Mononuclear cell (primary cell): Measurements from ENCODE around the gene PRDM16. TPM values are rescaled to one million over a fixed set of nuclear protein-coding genes. Genes with fewer than 3 reads are reported as not detected.

Experiments
- H3K27me3 ChIP-seq: 2 replicates; pipeline ENCODE4 v1.6.0; 2011; ENCODE audit warnings: low read length, control low read depth; ENCODE audit not compliant: insufficient read depth
- H3K4me1 ChIP-seq: 2 replicates; pipeline ENCODE4 v1.5.1; 2011; ENCODE audit warnings: mild to moderate bottlenecking, low read length, control low read depth; ENCODE audit not compliant: insufficient read depth
- H3K4me3 ChIP-seq: 2 replicates; pipeline ENCODE4 v1.5.1; 2011; ENCODE audit warnings: mild to moderate bottlenecking, low read length, moderate library complexity
- H3K9me3 ChIP-seq: 2 replicates; pipeline ENCODE4 v1.5.1; 2011; ENCODE audit warnings: low read depth, mild to moderate bottlenecking, control low read depth, low read length
- total RNA-seq: library from RNA; depleted of rRNA; stranded (reverse); fragments of >200 nt; gene quantifications from one replicate; pipeline ENCODE4 v1.2.3, GENCODE V29; 2012

Gene PRDM16
- total RNA-seq, 1 donor: not detected

DNA sequence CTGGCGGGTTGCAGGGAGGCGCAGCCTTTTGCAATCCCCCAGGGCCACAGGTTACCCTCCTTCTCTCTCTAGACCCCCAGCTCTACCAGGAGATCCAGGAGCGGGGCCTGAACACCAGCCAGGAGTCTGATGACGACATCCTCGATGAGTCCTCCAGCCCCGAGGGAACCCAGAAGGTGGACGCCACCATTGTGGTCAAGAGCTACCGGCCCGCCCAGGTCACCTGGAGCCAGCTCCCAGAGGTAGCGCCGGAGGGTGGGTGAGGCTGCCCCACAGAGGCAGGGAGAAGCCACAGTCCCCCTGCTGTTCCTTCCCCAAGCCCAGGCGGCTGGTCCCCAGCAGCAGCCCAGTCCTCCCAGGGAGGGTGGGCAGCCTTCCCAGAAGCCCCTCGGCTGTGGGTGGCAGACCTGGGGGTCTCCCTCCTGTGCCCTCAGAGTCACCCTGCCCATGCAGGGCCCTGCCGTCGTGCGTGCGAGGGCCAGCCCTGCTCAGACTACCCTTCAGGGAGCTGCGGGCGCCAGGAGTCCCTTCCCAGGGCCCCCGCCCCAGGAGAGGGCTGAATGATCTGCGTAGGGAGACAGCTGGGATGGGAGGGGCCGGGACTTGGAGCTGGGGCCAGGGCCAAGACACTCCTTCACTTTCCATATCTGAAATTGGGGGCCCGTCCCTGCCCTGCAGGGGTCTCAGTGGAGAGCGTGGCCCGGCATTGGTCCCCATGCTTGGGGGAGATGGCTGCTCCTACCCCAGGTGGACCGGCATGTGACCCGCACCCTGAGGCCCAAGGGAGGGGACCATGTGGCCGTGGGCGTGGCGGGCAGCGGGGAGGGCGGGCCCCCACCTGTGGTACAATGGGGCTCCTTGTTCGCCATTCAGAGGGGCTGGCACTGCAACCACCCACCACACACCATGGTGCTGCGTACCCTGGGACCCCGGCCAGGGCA is 398.4 kb downstream of the PRDM16 start:
- H3K4me3 ChIP-seq: no peak overlapping the region
- no peaks in the 10 kb centered on the region for H3K9me3 ChIP-seq
- no peaks in the 10 kb centered on the region for H3K4me1 ChIP-seq
- H3K27me3 ChIP-seq: no peaks in the 10 kb centered on the region

GRCh38 chr1:3468236-3469103 is 399.5 kb downstream of the PRDM16 start:
- Histone ChIP-seq H3K4me3 (no peak overlapping the region), H3K27me3 (no peaks in the 10 kb centered on the region), H3K9me3 (no peaks in the 10 kb centered on the region), H3K4me1 (no peaks in the 10 kb centered on the region)

- no peaks in the 10 kb centered on the region for H3K4me1 ChIP-seq
- H3K4me3 ChIP-seq: no peak overlapping the region
- H3K9me3 ChIP-seq: no peaks in the 10 kb centered on the region
Measured at GRCh38 chr1:3469104-3469848, 400.3 kb downstream of the PRDM16 start.

GRCh38 chr1:3469849-3470649 is 401.0 kb downstream of the PRDM16 start:
- no peaks in the 10 kb centered on the region for H3K27me3 ChIP-seq
- no peaks in the 10 kb centered on the region for H3K9me3 ChIP-seq
- H3K4me1 ChIP-seq: no peaks in the 10 kb centered on the region
- H3K4me3 ChIP-seq: no peak overlapping the region

More at GRCh38 chr1:3469104-3469848, 400.3 kb downstream of the PRDM16 start:
- H3K27me3 ChIP-seq: no peaks in the 10 kb centered on the region

DNA sequence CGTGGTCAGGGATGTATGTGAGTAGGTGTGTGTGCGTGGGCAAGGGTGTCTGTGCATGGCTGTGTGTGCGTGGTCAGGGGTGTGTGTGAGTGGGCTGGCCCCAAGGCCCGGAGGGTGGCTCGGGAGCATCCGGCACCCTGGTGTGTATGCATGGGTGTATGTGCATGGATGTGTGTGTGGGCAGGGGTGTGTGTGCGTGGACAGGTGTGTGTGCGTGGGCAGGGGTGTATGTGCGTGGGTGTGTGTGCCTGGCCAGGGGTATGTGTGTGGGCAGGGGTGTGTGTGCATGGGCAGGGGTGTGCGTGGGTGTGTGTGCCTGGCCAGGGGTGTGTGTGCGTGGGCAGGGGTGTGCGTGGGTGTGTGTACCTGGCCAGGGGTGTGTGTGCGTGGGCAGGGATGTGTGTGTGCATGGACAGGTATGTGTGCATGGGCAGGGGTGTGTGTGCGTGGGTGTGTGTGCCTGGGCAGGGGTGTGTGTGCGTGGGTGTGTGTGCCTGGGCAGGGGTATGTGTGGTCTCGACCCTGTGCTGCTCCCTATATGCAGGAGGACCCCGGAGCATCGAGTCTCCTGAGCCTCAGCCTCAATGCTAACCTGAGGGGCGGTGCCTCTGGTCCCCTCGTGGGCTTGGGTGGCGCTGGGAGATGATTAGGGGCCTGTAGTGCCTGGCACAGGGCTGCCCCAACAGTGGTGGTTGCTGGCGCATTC is 401.8 kb downstream of the PRDM16 start:
- Histone ChIP-seq H3K9me3 (no peaks in the 10 kb centered on the region), H3K27me3 (no peaks in the 10 kb centered on the region), H3K4me3 (no peak overlapping the region), H3K4me1 (no peaks in the 10 kb centered on the region)

- Histone ChIP-seq H3K4me3 (no peak overlapping the region), H3K9me3 (no peaks in the 10 kb centered on the region), H3K27me3 (no peaks in the 10 kb centered on the region), H3K4me1 (no peaks in the 10 kb centered on the region)
Measured at GRCh38 chr1:3471356-3472087, 402.5 kb downstream of the PRDM16 start.

DNA sequence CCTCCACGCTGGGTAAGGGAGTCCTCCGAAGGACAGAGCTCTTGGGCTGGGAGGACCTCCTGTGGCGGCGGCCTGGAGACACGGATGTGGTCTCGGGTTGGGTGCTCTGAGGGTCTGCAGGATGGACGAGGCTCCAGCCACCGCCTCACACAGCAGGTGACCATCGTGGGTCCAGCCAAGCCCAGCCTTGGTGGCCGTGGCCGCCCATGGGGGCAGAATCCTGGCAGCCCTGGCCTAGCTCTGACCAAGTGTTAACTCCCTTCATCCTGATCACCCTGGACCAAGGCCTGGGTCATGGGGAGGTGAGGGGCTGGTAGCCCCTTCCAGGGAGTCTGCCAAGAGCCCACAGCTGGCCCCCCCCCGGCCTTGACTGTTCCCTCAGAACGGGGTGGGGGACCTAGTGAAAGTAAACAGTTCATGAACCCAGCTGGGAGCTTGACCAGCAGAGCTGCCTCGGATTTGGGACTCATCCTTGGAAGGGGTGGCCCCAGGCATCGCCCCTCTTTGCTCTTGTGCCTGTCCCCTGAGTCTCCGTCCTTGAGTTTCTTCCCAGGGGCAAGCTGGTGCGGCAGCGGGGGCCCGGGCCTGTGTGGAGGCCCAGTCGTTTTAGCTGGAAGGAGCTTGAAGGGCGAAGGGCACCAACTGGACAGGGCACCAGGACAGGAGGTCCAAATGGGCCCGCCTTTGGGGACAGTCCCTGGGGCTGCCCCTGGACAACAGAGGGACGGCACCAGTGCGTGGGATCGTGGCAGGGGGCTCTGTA is 403.3 kb downstream of the PRDM16 start:
- no peaks in the 10 kb centered on the region for H3K9me3 ChIP-seq
- no peak overlapping the region for H3K4me3 ChIP-seq
- H3K27me3 ChIP-seq: no peaks in the 10 kb centered on the region
- no peaks in the 10 kb centered on the region for H3K4me1 ChIP-seq

- no peaks in the 10 kb centered on the region for H3K4me1 ChIP-seq
Measured at GRCh38 chr1:3472906-3473305, 403.9 kb downstream of the PRDM16 start.

DNA sequence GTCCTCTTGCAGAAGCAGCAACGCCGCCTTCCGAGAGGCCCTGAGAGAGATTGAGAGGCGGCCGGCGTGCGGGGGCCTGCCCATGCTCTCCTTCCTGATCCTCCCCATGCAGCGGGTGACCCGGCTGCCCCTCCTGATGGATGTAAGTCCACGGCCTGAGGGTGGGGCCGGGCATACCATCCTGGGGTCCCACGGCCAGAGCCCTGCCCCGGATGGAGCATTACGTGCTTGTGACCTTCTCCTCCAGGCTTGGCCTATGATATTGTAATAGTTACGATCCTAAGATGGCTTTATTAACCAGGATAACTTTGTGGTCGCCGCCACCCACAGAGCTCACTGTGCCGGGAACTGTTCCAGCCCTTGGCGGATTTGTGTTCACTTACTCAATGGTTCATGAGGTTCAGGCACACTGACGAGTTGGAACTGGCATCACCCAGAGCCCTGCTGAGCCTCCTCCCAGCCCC is 404.4 kb downstream of the PRDM16 start:
- Histone ChIP-seq H3K4me3 (no peak overlapping the region), H3K27me3 (no peaks in the 10 kb centered on the region), H3K4me1 (no peaks in the 10 kb centered on the region), H3K9me3 (no peaks in the 10 kb centered on the region)

More at GRCh38 chr1:3472906-3473305, 403.9 kb downstream of the PRDM16 start:
- H3K9me3 ChIP-seq: no peaks in the 10 kb centered on the region
- no peaks in the 10 kb centered on the region for H3K27me3 ChIP-seq
- H3K4me3 ChIP-seq: no peak overlapping the region

DNA sequence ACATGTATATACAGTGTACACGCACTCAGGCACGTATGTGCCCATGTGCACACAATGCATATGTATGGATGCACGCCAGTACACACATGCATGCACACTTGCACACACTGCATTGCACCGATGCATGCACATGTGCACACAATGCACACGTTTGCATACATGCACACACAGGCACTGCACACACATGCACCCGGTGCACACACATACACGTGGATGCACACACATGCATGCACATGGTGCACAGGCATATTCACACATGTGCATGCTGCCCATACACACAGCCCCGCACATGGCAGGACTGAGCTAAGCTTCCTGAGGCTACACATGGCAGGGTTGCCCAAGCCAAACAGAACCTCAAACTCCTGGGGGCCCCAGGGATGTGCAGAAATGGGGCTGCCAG is 405.0 kb downstream of the PRDM16 start:
- Histone ChIP-seq H3K4me1 (no peaks in the 10 kb centered on the region), H3K9me3 (no peaks in the 10 kb centered on the region), H3K4me3 (no peak overlapping the region), H3K27me3 (no peaks in the 10 kb centered on the region)

DNA sequence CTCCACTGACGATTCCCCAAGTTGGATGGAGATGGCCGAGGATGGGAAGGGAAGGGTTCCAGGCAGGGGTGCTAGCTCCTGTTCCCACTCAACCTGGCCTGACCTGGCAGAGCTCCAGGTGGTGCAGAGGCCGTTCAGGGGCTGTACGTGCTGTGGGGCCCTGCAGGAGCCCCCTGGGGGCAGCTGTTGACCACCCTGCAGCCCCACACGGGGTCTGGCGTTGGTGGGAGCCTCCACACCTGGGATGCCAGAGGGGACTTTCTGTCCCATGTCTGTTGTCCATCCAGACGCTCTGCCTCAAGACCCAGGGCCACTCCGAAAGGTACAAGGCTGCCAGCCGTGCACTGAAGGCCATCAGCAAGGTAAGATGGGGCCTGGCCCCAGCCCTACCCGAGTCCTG is 405.4 kb downstream of the PRDM16 start:
- no peak overlapping the region for H3K4me3 ChIP-seq
- H3K4me1 ChIP-seq: no peaks in the 10 kb centered on the region
- H3K27me3 ChIP-seq: no peaks in the 10 kb centered on the region

GRCh38 chr1:3475839-3476573 is 407.0 kb downstream of the PRDM16 start:
- no peaks in the 10 kb centered on the region for H3K27me3 ChIP-seq
- H3K9me3 ChIP-seq: no peaks in the 10 kb centered on the region
- no peak overlapping the region for H3K4me3 ChIP-seq
- no peaks in the 10 kb centered on the region for H3K4me1 ChIP-seq

More for the DNA sequence above, 405.4 kb downstream of the PRDM16 start:
- no peaks in the 10 kb centered on the region for H3K9me3 ChIP-seq
